Liver (tissue), 3 donors: ENCODE measurements around the gene CACNA1C.

Experiments used
- CTCF ChIP-seq: fragments of 150-350 bp; IDR thresholded peaks from 2 replicates; pipeline ENCODE4 v1.5.1; 2017; ENCODE audit warnings: improper control_type of control experiment, low read depth, low read length; ENCODE audit not compliant: missing input control
- JUND ChIP-seq, 2 donors: IDR thresholded peaks; 2 replicates each; pipeline ENCODE4 v1.6.1; 2016; ENCODE audit warnings: antibody characterized with exemption in 2 of 2
- MAX ChIP-seq: IDR thresholded peaks from 2 replicates; pipeline ENCODE4 v1.6.1; 2016; ENCODE audit warnings: antibody characterized with exemption
- donor health status: healthy.
- donor health status: healthy.

- TF ChIP-seq CTCF (no peak), JUND (IDR thresholded peaks at IDR 0.05) (no peak), MAX (no peak)
These were observed 435.8 kb downstream of the CACNA1C start for GRCh38 chr12:2488596-2488995.
